Measurements from ENCODE around the gene FBXL17. TPM values are rescaled to one million over a fixed set of nuclear protein-coding genes. Genes with fewer than 3 reads are reported as not detected.
A peak's percentile ranks its signal among the peaks of the same experiment; 100 is the strongest.

FBXL17 gene
- total RNA-seq, 1 experiment from 2014 or later = 18.2 TPM

DNA sequence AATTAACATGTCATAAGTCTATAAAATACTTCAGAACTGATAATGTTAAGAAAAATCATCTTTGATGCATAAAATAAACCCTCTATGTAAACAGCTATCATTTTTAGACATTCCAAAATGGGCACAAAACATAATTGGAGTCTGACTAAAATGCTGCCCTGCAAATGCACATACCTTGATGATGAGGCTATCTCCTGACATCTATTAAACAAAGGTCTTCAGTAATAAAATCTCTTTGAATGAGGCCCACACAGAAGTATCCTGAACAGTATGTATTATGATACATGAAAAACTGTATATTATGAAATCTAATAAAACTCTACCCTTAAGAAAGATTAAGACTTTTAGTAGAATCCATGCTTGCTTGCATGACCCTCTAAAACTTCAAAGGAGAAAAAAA, 66.1 kb downstream of the FBXL17 start:
- H3K4me1 Mint-ChIP-seq (ENCODE audit: insufficient read depth, unreplicated experiment) = peaks cover 6% of the 10 kb centered on the region
- ChIA-PET CTCF (interaction anchor here (1.5 kb wide), 1 partner anchor 56 kb away, joined by 3 read pairs; no protein-coding TSS in a partner anchor), POLR2A (interaction anchor here (0.6 kb wide), 1 partner anchor 62 kb away, joined by 5 read pairs; no protein-coding TSS in a partner anchor)
- TF ChIP-seq CTCF (IDR thresholded peaks at IDR 0.05; ENCODE audit: unreplicated experiment) = no peak
- BruUV-seq (replicated peaks) = no TSS peak
- H3K27ac Mint-ChIP-seq (ENCODE audit: low read depth, unreplicated experiment) = no peak overlapping the region
- no peak overlapping the region for H3K4me3 Mint-ChIP-seq (ENCODE audit: unreplicated experiment)
- H3K36me3 Mint-ChIP-seq (ENCODE audit: insufficient read depth, unreplicated experiment) = no peaks in the 10 kb centered on the region
- intact Hi-C loops (cut with micrococcal nuclease) = no loop called here
- H3K27me3 Mint-ChIP-seq (ENCODE audit: insufficient read depth, unreplicated experiment) = no peaks in the 10 kb centered on the region
- H3K9me3 Mint-ChIP-seq (ENCODE audit: unreplicated experiment) = no peaks in the 10 kb centered on the region
- DNase-seq (ENCODE audit: unreplicated experiment) = no peak

GRCh38 chr5:108312258-108312657, 69.6 kb downstream of the FBXL17 start:
- Mint-ChIP-seq H3K9me3 (ENCODE audit: unreplicated experiment) (no peaks in the 10 kb centered on the region), H3K36me3 (ENCODE audit: insufficient read depth, unreplicated experiment) (peaks cover 11% of the 10 kb centered on the region), H3K27me3 (ENCODE audit: insufficient read depth, unreplicated experiment) (no peaks in the 10 kb centered on the region), H3K4me3 (ENCODE audit: unreplicated experiment) (no peak overlapping the region), H3K4me1 (ENCODE audit: insufficient read depth, unreplicated experiment) (no peaks in the 10 kb centered on the region), H3K27ac (ENCODE audit: low read depth, unreplicated experiment) (no peak overlapping the region)
- no peak for DNase-seq (ENCODE audit: unreplicated experiment)
- intact Hi-C loops (cut with micrococcal nuclease) = no loop called here
- TF ChIP-seq CTCF (IDR thresholded peaks at IDR 0.05; ENCODE audit: unreplicated experiment) = no peak
- ChIA-PET POLR2A (no interaction called here), CTCF (no interaction called here)
- BruUV-seq (replicated peaks) = no TSS peak

DNA sequence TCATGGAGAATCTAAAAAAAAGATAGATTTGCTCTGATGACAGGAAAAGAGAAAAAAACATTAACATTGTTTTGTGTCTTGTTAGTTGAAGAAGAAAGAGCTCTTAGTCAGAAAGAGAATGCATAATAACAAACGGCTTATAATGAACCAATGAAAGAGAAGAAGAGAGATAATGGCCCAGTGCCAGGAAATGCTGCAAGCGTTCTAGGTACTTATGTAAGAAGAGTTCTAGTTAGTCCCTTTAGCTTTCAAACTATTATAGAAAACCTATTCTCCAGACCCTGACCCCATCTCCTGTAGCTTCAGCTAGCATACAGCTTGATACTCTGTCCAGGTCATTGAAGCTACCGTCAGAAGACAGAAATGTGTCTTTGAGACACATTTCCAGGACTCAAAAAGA, 70.2 kb downstream of the FBXL17 start:
- Mint-ChIP-seq H3K36me3 (ENCODE audit: insufficient read depth, unreplicated experiment) (peaks cover 12% of the 10 kb centered on the region), H3K27me3 (ENCODE audit: insufficient read depth, unreplicated experiment) (no peaks in the 10 kb centered on the region), H3K4me1 (ENCODE audit: insufficient read depth, unreplicated experiment) (no peaks in the 10 kb centered on the region), H3K27ac (ENCODE audit: low read depth, unreplicated experiment) (no peak overlapping the region), H3K9me3 (ENCODE audit: unreplicated experiment) (no peaks in the 10 kb centered on the region), H3K4me3 (ENCODE audit: unreplicated experiment) (no peak overlapping the region)
- peak; percentile 23 for DNase-seq (ENCODE audit: unreplicated experiment)
- intact Hi-C loops (cut with micrococcal nuclease) = no loop called here
- POLR2A ChIA-PET = interaction anchor here (0.9 kb wide), 1 partner anchor 9 kb away, joined by 3 read pairs; no protein-coding TSS in a partner anchor
- CTCF ChIA-PET = no interaction called here
- no peak for TF ChIP-seq CTCF (IDR thresholded peaks at IDR 0.05; ENCODE audit: unreplicated experiment)
- no TSS peak for BruUV-seq (replicated peaks)

- intact Hi-C loops (cut with micrococcal nuclease) = no loop called here
- ChIA-PET POLR2A (no interaction called here), CTCF (interaction anchor here (0.6 kb wide), 1 partner anchor 220 kb away, joined by 3 read pairs; no protein-coding TSS in a partner anchor)
- no peak for DNase-seq (ENCODE audit: unreplicated experiment)
- no peak overlapping the region for H3K27ac Mint-ChIP-seq (ENCODE audit: low read depth, unreplicated experiment)
- H3K9me3 Mint-ChIP-seq (ENCODE audit: unreplicated experiment) = no peaks in the 10 kb centered on the region
- no peaks in the 10 kb centered on the region for H3K27me3 Mint-ChIP-seq (ENCODE audit: insufficient read depth, unreplicated experiment)
- peaks cover 6% of the 10 kb centered on the region for H3K4me1 Mint-ChIP-seq (ENCODE audit: insufficient read depth, unreplicated experiment)
- H3K4me3 Mint-ChIP-seq (ENCODE audit: unreplicated experiment) = no peak overlapping the region
- H3K36me3 Mint-ChIP-seq (ENCODE audit: insufficient read depth, unreplicated experiment) = peaks cover 8% of the 10 kb centered on the region
- no TSS peak for BruUV-seq (replicated peaks)
- no peak for TF ChIP-seq CTCF (IDR thresholded peaks at IDR 0.05; ENCODE audit: unreplicated experiment)
These were observed 78.3 kb downstream of the FBXL17 start for GRCh38 chr5:108303611-108304010.
